Testis (tissue), 3 donors: Measurements from ENCODE around the gene TRIP11. TPM values are rescaled to one million over a fixed set of nuclear protein-coding genes. Genes with fewer than 3 reads are reported as not detected.

ENCODE experiments used
- DNase-seq: peaks from one replicate; pipeline ENCODE4 v3.0.0-alpha.2; 2019
- H3K27ac ChIP-seq, 2 donors: fragments of 200-600 bp; sonication (generic); one replicate each; pipeline ENCODE4 v1.5.1; 2019
- H3K27me3 ChIP-seq: fragments of 200-600 bp; sonication (generic); one replicate; pipeline ENCODE4 v1.5.1; 2019
- H3K36me3 ChIP-seq: fragments of 200-600 bp; sonication (generic); one replicate; pipeline ENCODE4 v1.5.1; 2017; ENCODE audit warnings: low read depth; ENCODE audit errors: missing control alignments
- H3K4me1 ChIP-seq: fragments of 200-600 bp; sonication (generic); one replicate; pipeline ENCODE4 v1.5.1; 2019
- H3K4me3 ChIP-seq, 2 donors: fragments of 200-600 bp; sonication (generic); one replicate each; pipeline ENCODE4 v1.5.1; 2017 to 2019
- H3K9me3 ChIP-seq: fragments of 200-600 bp; sonication (generic); one replicate; pipeline ENCODE4 v1.5.1; 2017
- POLR2A ChIP-seq: fragments of 450-650 bp; IDR thresholded peaks from one replicate; pipeline ENCODE4 v1.6.1; 2017; ENCODE audit warnings: antibody characterized with exemption, mild to moderate bottlenecking, moderate library complexity
- WGBS, 2 donors: methylation state at CpG; one replicate each; pipeline ENCODE4 v1.1.5; 2018; 5-methylcytosine and 5-hydroxymethylcytosine counted together
- intact Hi-C: fragments of 100-400 bp; cut with DNase I; formaldehyde crosslinking; loops from one replicate; pipeline ENCODE4 v1.15.1; 2023; ENCODE audit warnings: low total_unique reads
- polyA plus RNA-seq: library from polyadenylated mRNA; stranded (reverse); fragments of 350-450 nt; fragmentation: Illumina TruSeq; extraction: RNeasy Lipid Tissue Mini Kit (QIAGEN cat#74804); gene quantifications from one replicate; pipeline ENCODE4 v1.2.3, GENCODE V29; 2014; ENCODE audit warnings: low read depth, low replicate concordance; ENCODE audit not compliant: insufficient read depth
- total RNA-seq, 2 donors: library from RNA; depleted of rRNA; stranded (reverse); fragments of >200 nt; gene quantifications; one replicate each; pipeline ENCODE4 v1.2.3, GENCODE V29; 2016
- TF ChIP-seq, protein P1 (sequence below), 3 experiments: fragments of 450-650 bp in 2 of 3; fragments of 200-600 bp in 1 of 3; sonication (generic) in 1 of 3; IDR thresholded peaks; one replicate each; pipeline ENCODE4 v1.5.1; 2016 to 2019; ENCODE audit warnings: antibody characterized with exemption in 3 of 3, mild to moderate bottlenecking in 2 of 3, moderate library complexity in 1 of 3

TRIP11 gene
- total and polyA plus RNA-seq, 3 donors from 2014 or later = 3.8 to 39.4 (median 38.5) TPM

DNA sequence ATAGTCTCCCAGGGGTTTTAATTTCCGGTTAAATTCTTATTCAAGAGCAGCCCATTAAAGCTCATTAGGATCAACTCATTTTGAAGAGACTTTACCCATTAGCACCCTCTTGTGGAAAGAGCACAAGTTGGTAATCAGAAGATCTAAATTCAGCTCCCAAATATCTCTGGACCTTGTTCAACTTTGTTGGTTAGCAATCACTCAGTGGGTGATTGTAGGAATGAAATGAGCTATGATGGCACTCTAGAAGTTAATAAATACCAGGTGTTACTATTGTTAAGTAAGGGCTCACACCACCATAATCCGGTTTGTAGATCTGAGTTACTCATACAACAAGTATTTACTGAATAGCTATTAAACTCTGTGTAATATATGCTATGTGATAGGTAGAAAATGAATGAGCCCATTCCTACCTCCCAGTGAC is 42.9 kb downstream of the TRIP11 start:
- Histone ChIP-seq H3K4me1 (no peaks in the 10 kb centered on the region), H3K36me3 (no peaks in the 10 kb centered on the region), H3K4me3 (no peak overlapping the region), H3K9me3 (no peaks in the 10 kb centered on the region), H3K27ac (no peak overlapping the region), H3K27me3 (no peaks in the 10 kb centered on the region)
- 48 to 55% methylated on average over 2 of the region's 2 CpGs for WGBS, 2 donors
- TF ChIP-seq, protein P1, sequence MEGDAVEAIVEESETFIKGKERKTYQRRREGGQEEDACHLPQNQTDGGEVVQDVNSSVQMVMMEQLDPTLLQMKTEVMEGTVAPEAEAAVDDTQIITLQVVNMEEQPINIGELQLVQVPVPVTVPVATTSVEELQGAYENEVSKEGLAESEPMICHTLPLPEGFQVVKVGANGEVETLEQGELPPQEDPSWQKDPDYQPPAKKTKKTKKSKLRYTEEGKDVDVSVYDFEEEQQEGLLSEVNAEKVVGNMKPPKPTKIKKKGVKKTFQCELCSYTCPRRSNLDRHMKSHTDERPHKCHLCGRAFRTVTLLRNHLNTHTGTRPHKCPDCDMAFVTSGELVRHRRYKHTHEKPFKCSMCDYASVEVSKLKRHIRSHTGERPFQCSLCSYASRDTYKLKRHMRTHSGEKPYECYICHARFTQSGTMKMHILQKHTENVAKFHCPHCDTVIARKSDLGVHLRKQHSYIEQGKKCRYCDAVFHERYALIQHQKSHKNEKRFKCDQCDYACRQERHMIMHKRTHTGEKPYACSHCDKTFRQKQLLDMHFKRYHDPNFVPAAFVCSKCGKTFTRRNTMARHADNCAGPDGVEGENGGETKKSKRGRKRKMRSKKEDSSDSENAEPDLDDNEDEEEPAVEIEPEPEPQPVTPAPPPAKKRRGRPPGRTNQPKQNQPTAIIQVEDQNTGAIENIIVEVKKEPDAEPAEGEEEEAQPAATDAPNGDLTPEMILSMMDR (IDR thresholded peaks at IDR 0.05) = peak in 2 of 3 experiments; percentile 43 to 54
- TF ChIP-seq POLR2A = no peak
- intact Hi-C loops = no loop called here
- DNase-seq = no peak

DNA sequence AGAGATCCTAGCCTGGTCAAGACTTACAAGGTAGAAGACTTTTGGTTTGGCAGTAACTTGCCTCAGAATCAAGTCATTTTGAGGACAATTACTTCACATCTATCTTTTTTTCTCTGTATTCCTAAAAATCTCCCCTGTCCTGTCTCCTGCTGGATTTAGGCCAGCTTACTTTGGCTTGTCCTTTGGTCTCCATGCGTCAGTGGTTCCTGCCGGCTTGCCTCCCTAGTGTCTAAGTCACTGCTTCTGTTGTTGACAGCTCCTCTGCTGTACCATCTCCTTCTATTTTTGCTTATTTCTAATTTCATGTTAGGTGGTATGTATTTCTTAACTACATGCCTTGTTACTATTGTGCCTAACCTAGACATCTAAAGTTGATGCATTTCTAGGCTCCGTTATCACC is 52.7 kb downstream of the TRIP11 start:
- intact Hi-C loops = no loop called here
- 81 to 89% methylated on average over 3 of the region's 3 CpGs for WGBS, 2 donors
- H3K36me3 ChIP-seq = no peaks in the 10 kb centered on the region

DNA sequence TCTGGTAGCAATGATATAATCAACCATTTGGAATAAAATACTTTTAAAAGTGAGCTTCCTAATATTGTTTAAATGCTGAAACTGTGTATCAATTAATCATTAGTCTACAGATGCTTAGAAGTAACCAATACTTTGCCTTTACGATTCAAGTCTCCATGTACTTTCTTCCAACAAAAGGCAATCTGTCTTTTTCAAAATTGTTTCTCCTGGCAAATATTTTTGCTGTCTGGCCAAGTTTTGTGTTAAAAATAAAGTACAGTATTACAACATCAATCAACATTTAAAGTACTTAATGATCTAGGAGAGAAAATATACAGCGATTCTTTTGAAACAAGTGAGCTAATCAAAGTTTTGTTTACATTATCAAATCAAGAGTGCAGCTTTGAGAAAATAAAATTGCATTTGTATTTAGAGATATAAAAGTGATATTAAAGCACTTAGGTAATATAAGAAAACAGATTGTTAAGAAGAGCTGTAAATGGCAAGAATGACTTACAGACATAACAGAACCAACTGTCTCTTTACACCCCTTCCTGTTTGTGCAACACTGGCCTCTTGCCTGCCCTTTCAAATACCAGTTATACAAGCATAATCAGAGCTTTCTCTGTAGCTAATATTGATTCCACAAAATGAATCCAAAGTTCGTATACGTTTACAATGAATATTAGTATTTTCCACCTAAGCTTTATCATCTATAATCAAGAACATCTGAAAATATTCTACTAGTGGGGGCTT is 54.2 kb downstream of the TRIP11 start:
- Histone ChIP-seq H3K4me3 (no peak overlapping the region), H3K4me1 (no peaks in the 10 kb centered on the region), H3K27ac (no peak overlapping the region), H3K27me3 (no peaks in the 10 kb centered on the region), H3K36me3 (no peaks in the 10 kb centered on the region), H3K9me3 (no peaks in the 10 kb centered on the region)
- no peak for TF ChIP-seq POLR2A
- TF ChIP-seq, protein P1 (IDR thresholded peaks at IDR 0.05) = no peak
- intact Hi-C loops = no loop called here
- WGBS, 2 donors = 48 to 55% methylated on average over 4 of the region's 4 CpGs
- no peak for DNase-seq

More for the DNA sequence above, 52.7 kb downstream of the TRIP11 start:
- TF ChIP-seq, protein P1 (IDR thresholded peaks at IDR 0.05) = no peak
- TF ChIP-seq POLR2A = no peak
- no peaks in the 10 kb centered on the region for H3K27me3 ChIP-seq
- DNase-seq = no peak
- no peaks in the 10 kb centered on the region for H3K9me3 ChIP-seq
- H3K4me1 ChIP-seq = no peaks in the 10 kb centered on the region
- no peak overlapping the region for H3K4me3 ChIP-seq
- no peak overlapping the region for H3K27ac ChIP-seq

DNA sequence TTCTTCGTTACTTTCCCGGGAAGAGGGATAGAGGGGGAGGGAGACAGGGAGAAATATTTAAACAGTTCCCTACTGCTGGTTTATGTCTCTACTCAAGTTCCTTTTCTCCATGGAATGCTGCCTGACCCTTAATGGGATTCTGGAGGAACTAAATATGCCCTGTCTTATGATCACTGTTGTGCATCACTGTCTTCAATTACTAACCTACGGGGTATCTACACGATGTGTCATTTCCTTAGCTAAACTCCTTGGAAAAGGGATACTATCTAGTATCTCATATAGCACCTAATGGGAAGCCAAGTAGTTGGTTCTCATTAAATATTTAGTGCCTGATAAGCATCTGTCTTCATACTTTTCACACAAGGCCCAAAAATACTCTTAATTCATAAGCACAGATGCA is 54.9 kb downstream of the TRIP11 start:
- Histone ChIP-seq H3K27ac (no peak overlapping the region), H3K27me3 (no peaks in the 10 kb centered on the region), H3K4me1 (no peaks in the 10 kb centered on the region), H3K9me3 (no peaks in the 10 kb centered on the region), H3K4me3 (no peak overlapping the region), H3K36me3 (no peaks in the 10 kb centered on the region)
- TF ChIP-seq POLR2A = no peak
- TF ChIP-seq, protein P1 (IDR thresholded peaks at IDR 0.05) = no peak
- DNase-seq = no peak
- WGBS, 2 donors = 86 to 88% methylated on average over 4 of the region's 4 CpGs
- intact Hi-C loops = no loop called here

DNA sequence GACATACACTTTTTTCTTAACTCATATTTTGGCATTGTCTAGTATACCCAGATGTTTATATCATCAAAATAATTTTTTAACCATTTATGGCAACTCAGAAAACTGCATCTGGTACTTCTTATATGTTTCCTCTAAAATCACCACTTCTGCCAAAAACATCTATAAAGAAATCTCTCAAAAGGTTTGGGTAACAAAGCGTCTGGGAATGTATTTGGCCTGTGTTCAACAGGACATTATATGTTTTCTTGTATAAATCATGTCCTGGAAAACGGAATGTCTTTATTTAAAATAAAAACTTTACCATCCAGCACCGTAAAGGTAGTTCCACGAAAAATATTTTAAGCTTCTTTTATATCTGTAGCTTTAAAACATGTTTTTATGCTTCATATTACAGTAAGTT is 56.3 kb downstream of the TRIP11 start:
- 73 to 89% methylated on average over 4 of the region's 4 CpGs for WGBS, 2 donors
- Histone ChIP-seq H3K4me1 (no peaks in the 10 kb centered on the region), H3K9me3 (no peaks in the 10 kb centered on the region), H3K27me3 (no peaks in the 10 kb centered on the region), H3K27ac (no peak overlapping the region), H3K36me3 (no peaks in the 10 kb centered on the region), H3K4me3 (no peak overlapping the region)
- DNase-seq = no peak
- intact Hi-C loops = no loop called here
- TF ChIP-seq, protein P1 (IDR thresholded peaks at IDR 0.05) = no peak
- TF ChIP-seq POLR2A = no peak
